Measurements from ENCODE around the gene RASAL2.
"Not testable (repeated sequence)": the region's sequence is repeated elsewhere in the genome, so short reads cannot be mapped to it uniquely, and the experiment has no call there.

RASAL2 gene

DNA sequence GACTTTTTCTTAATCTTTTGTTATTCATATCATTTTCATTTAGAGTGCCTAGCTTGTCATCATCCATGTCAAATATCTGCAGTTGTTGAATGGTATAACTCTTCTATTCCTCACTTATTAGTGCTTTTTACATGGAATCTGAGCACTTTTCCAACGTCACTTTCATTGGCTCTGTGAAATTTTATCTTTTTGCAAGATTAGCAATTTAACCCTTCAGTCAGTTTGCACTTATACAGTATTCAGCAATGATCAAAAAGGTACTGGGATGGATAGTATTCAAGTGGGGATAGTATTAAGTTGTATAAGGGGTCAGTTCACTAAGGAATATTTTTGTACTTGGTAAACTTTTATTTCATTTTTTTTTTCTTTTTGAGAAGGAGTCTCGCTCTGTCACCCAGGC lies 150.0 kb downstream of the RASAL2 start:
- Mint-ChIP-seq H3K9me3 (peaks cover 18% of the 10 kb centered on the region), H3K27ac (no peak overlapping the region), H3K4me3 (no peak overlapping the region), H3K36me3 (no peaks in the 10 kb centered on the region), H3K4me1 (no peaks in the 10 kb centered on the region)
- ATAC-seq: no peak
- DNase-seq (ENCODE audit: low spot score in 2 of 2): no peak

GRCh38 chr1:178248284-178248683 lies 154.4 kb downstream of the RASAL2 start:
- H3K27ac Mint-ChIP-seq; DNase-seq (ENCODE audit: low spot score in 2 of 2); H3K36me3 Mint-ChIP-seq; ATAC-seq; H3K4me3 Mint-ChIP-seq; H3K4me1 Mint-ChIP-seq: not testable (repeated sequence)
- H3K9me3 Mint-ChIP-seq: peaks cover 26% of the 10 kb centered on the region

DNA sequence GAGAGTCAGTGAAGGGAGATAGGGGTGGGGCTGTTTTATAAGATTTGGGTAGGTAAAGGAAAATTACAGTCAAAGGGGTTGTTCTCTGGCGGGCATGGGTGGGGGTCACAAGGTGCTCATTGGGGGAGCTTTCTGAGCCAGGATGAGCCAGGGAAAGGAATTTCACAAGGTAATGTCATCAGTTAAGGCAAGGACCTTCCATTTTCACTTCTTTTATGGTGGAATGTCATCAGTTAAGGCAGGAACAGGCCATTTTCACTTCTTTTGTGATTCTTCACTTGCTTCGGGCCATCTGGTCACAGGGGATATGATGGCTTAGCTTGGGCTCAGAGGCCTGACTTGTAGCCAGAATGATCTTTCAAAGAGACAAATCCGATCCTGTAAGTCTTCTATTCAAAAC lies 159.7 kb downstream of the RASAL2 start:
- ATAC-seq; H3K4me3 Mint-ChIP-seq; DNase-seq (ENCODE audit: low spot score in 2 of 2); H3K27ac Mint-ChIP-seq; H3K36me3 Mint-ChIP-seq; H3K4me1 Mint-ChIP-seq: not testable (repeated sequence)
- peaks cover 21% of the 10 kb centered on the region for H3K9me3 Mint-ChIP-seq

- DNase-seq (ENCODE audit: low spot score in 2 of 2) (no peak), ATAC-seq (no peak)
- H3K36me3 Mint-ChIP-seq: no peaks in the 10 kb centered on the region
- no peak overlapping the region for H3K27ac Mint-ChIP-seq
- H3K4me3 Mint-ChIP-seq: no peak overlapping the region
- H3K4me1 Mint-ChIP-seq: no peaks in the 10 kb centered on the region
- H3K9me3 Mint-ChIP-seq: peaks cover 23% of the 10 kb centered on the region
Observed at GRCh38 chr1:178254433-178254832, 160.5 kb downstream of the RASAL2 start.

DNA sequence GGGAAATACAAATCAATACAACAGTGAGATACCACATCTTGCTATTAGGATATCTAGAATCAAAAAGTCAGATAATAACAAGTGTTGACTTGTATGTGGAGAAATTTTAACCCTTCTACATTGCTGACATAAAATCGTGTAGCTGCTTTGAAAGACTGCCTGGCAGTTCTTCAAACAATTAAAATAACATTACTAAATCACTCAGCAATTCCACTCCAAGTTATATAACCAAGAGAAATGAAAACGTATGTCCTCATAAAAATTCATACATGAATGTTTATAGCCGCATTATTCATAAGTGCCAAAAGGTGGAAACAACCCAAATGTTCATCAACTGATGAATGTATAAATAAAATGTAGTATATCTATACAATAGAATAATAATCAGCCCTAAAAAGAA lies 164.6 kb downstream of the RASAL2 start:
- peaks cover 13% of the 10 kb centered on the region for H3K9me3 Mint-ChIP-seq
- no peak for DNase-seq (ENCODE audit: low spot score in 2 of 2)
- H3K27ac Mint-ChIP-seq: no peak overlapping the region
- no peaks in the 10 kb centered on the region for H3K4me1 Mint-ChIP-seq
- H3K36me3 Mint-ChIP-seq: no peaks in the 10 kb centered on the region
- no peak overlapping the region for H3K4me3 Mint-ChIP-seq
- no peak for ATAC-seq

- Mint-ChIP-seq H3K4me1 (no peaks in the 10 kb centered on the region), H3K27ac (no peak overlapping the region), H3K4me3 (no peak overlapping the region), H3K36me3 (no peaks in the 10 kb centered on the region), H3K9me3 (peaks cover 10% of the 10 kb centered on the region)
- DNase-seq (ENCODE audit: low spot score in 2 of 2) (no peak), ATAC-seq (no peak)
Observed at GRCh38 chr1:178262120-178262500, 168.2 kb downstream of the RASAL2 start.

- DNase-seq (ENCODE audit: low spot score in 2 of 2): no peak
- Mint-ChIP-seq H3K27ac (no peak overlapping the region), H3K4me3 (no peak overlapping the region), H3K36me3 (no peaks in the 10 kb centered on the region), H3K9me3 (peaks cover 10% of the 10 kb centered on the region), H3K4me1 (no peaks in the 10 kb centered on the region)
- no peak for ATAC-seq
Observed at GRCh38 chr1:178263341-178263740, 169.4 kb downstream of the RASAL2 start.

DNA sequence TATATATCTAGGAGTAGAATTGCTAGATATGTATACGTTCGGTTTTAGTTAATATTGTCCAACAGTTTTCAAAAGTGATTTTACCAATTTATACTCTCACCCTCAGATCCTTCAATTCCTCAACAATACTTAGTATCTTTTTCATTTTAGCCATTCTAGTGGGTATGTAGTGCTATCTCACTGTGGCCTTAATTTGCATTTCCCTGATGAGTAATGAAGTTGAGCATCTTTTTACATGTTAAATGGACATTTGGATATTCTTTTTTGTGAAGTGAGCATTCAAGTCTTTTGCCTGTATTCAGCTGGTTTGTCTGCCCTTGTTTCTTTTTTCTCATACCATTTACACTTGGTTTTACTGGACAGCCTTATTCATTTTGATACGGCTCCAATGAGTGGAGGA lies 172.2 kb downstream of the RASAL2 start:
- Mint-ChIP-seq H3K4me3 (no peak overlapping the region), H3K36me3 (no peaks in the 10 kb centered on the region), H3K9me3 (peaks cover 6% of the 10 kb centered on the region), H3K4me1 (no peaks in the 10 kb centered on the region), H3K27ac (no peak overlapping the region)
- DNase-seq (ENCODE audit: low spot score in 2 of 2) (no peak), ATAC-seq (no peak)

- Mint-ChIP-seq H3K4me3 (no peak overlapping the region), H3K36me3 (no peaks in the 10 kb centered on the region), H3K9me3 (peaks cover 6% of the 10 kb centered on the region), H3K27ac (no peak overlapping the region), H3K4me1 (no peaks in the 10 kb centered on the region)
- ATAC-seq: no peak
- no peak for DNase-seq (ENCODE audit: low spot score in 2 of 2)
Observed at GRCh38 chr1:178266619-178267066, 172.7 kb downstream of the RASAL2 start.

DNA sequence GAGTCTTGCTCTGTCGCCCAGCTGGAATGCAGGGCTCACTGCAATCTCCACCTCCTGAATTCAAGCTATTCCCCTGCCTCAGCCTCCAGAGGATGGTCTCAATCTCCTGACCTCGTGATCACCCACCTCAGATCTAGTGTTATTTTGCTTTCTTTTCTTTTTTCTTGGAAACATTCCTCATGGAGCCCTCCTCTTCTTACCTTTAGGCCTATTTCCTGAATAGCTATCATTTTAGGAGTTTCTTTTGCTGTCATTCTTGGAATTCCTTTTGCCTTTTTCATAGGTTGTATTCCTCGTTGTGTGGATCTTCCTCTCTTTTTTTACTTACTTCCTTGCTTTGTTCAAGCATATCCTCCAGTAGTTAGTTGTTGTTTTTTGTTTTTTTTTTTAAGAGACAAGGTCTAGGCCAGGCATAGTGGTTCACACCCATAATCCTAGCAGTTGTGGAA lies 173.8 kb downstream of the RASAL2 start:
- peaks cover 6% of the 10 kb centered on the region for H3K9me3 Mint-ChIP-seq
- no peak for DNase-seq (ENCODE audit: low spot score in 2 of 2)

DNA sequence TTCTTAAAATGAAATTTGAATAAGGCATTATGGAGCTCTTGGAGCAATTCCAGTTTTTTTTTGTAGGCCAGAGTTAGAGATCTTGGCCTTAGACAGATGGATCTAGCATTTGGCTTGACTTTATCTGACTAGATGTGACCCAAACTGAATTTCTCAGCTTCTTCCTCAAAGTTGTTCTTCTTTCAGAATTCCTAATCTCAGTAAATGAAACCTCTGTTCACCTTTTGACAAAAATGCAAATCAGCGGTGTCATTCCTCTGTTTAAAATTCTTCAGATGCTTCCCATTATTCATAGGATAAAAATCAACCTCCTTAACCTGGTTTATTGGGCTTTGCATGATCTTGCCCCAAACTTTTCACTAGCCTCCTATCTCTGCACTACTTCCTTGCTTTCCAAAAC lies 177.6 kb downstream of the RASAL2 start:
- ATAC-seq (no peak), DNase-seq (ENCODE audit: low spot score in 2 of 2) (no peak)
- no peaks in the 10 kb centered on the region for H3K4me1 Mint-ChIP-seq
- H3K4me3 Mint-ChIP-seq: no peak overlapping the region
- no peaks in the 10 kb centered on the region for H3K36me3 Mint-ChIP-seq
- H3K9me3 Mint-ChIP-seq: peaks cover 2% of the 10 kb centered on the region
- no peak overlapping the region for H3K27ac Mint-ChIP-seq

More for the DNA sequence above, 173.8 kb downstream of the RASAL2 start:
- Mint-ChIP-seq H3K27ac (no peak overlapping the region), H3K4me1 (no peaks in the 10 kb centered on the region), H3K36me3 (no peaks in the 10 kb centered on the region), H3K4me3 (no peak overlapping the region)
- ATAC-seq: no peak

GRCh38 chr1:178273707-178274410 lies 180.0 kb downstream of the RASAL2 start:
- ATAC-seq: no peak
- no peak for DNase-seq (ENCODE audit: low spot score in 2 of 2)
- no peak overlapping the region for H3K4me3 Mint-ChIP-seq
- H3K36me3 Mint-ChIP-seq: no peaks in the 10 kb centered on the region
- no peaks in the 10 kb centered on the region for H3K4me1 Mint-ChIP-seq
- no peak overlapping the region for H3K27ac Mint-ChIP-seq
- H3K9me3 Mint-ChIP-seq: peaks cover 2% of the 10 kb centered on the region

GRCh38 chr1:178275049-178275448 lies 181.1 kb downstream of the RASAL2 start:
- no peak overlapping the region for H3K27ac Mint-ChIP-seq
- peaks cover under 1% of the 10 kb centered on the region for H3K9me3 Mint-ChIP-seq
- H3K4me1 Mint-ChIP-seq: no peaks in the 10 kb centered on the region
- ATAC-seq (no peak), DNase-seq (ENCODE audit: low spot score in 2 of 2) (no peak)
- H3K4me3 Mint-ChIP-seq: no peak overlapping the region
- H3K36me3 Mint-ChIP-seq: no peaks in the 10 kb centered on the region

- H3K9me3 Mint-ChIP-seq: no peaks in the 10 kb centered on the region
- no peaks in the 10 kb centered on the region for H3K4me1 Mint-ChIP-seq
- DNase-seq (ENCODE audit: low spot score in 2 of 2) (no peak), ATAC-seq (no peak)
- no peak overlapping the region for H3K27ac Mint-ChIP-seq
- H3K36me3 Mint-ChIP-seq: no peaks in the 10 kb centered on the region
- no peak overlapping the region for H3K4me3 Mint-ChIP-seq
Observed at GRCh38 chr1:178275553-178275952, 181.6 kb downstream of the RASAL2 start.

DNA sequence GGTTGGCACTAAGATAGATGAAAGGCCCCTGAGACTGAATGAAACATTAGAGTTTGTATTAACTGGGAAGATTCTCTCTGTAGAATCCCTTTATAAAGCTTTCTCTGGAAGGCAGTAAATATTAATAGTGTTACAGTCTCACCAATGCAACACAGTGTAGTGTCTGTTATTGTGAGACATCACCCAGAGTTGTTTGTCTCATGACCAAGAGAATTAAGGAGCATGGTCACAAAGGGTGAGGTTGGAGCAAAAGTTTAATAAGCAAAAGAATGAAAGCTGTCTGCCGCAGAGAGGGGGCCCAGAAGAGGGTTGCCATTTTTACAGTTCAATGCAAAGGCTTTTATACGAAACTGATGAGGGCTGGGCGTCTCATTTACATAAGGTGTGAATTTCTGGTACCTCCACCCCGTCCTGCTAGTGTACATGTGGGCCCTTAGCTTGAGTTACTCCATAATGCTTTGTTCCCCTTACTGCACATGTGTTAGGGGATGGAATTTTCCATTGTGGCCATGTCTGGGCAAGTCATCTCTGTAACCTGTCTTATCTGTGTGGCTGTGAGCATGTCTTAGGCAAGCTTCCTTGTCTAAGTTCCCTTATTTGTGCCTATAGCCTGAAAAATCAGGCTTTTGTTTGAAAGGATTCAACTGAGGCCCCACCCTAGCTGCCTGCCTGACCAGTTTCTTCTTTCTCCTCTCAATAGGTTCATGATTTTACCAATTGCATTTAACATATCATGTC lies 184.1 kb downstream of the RASAL2 start:
- Mint-ChIP-seq H3K4me1 (no peaks in the 10 kb centered on the region), H3K27ac (no peak overlapping the region), H3K9me3 (no peaks in the 10 kb centered on the region), H3K36me3 (no peaks in the 10 kb centered on the region), H3K4me3 (no peak overlapping the region)
- DNase-seq (ENCODE audit: low spot score in 2 of 2) (no peak), ATAC-seq (no peak)

Measured in stimulated activated effector memory CD8-positive, alpha-beta T cell treated with anti-CD3 and anti-CD28 coated beads, Interleukin-12 subunit alpha, Interleukin-12 subunit beta, amount 100 ng/mL, for 72 hours (primary cell).